H9 (cell line): ENCODE data around the gene NUP214. TPM values are rescaled to one million over a fixed set of nuclear protein-coding genes. Genes with fewer than 3 reads are reported as not detected.

Experiments used
- DNase-seq: peaks from one replicate; pipeline ENCODE4 v3.0.0-alpha.2; 2017
- H2AFZ ChIP-seq: one replicate; pipeline ENCODE4 v1.6.1; 2013; ENCODE audit warnings: mild to moderate bottlenecking, low read length, control low read depth, moderate library complexity
- H2AK5ac ChIP-seq: 2 replicates; pipeline ENCODE4 v1.6.1; 2013; ENCODE audit warnings: low read length, control low read depth, mixed read lengths; ENCODE audit not compliant: insufficient read length
- H2BK120ac ChIP-seq: one replicate; pipeline ENCODE4 v1.6.1; 2013; ENCODE audit warnings: low read depth, mild to moderate bottlenecking, low read length, control low read depth, inconsistent platforms; ENCODE audit not compliant: poor library complexity, severe bottlenecking
- H2BK12ac ChIP-seq: 2 replicates; pipeline ENCODE4 v1.6.1; 2013; ENCODE audit warnings: low read length, control low read depth, mixed read lengths, low read depth; ENCODE audit not compliant: insufficient read length
- H2BK15ac ChIP-seq: 2 replicates; pipeline ENCODE4 v1.6.1; 2013; ENCODE audit warnings: low read depth, low read length, control low read depth
- H2BK20ac ChIP-seq: one replicate; pipeline ENCODE4 v1.6.1; 2013; ENCODE audit warnings: low read depth, mild to moderate bottlenecking, low read length, control low read depth, inconsistent platforms; ENCODE audit not compliant: poor library complexity, severe bottlenecking
- H2BK5ac ChIP-seq: 2 replicates; pipeline ENCODE4 v1.6.1; 2013; ENCODE audit warnings: low read length, control low read depth, mixed read lengths; ENCODE audit not compliant: insufficient read length
- H3K14ac ChIP-seq: 2 replicates; pipeline ENCODE4 v1.6.1; 2013; ENCODE audit warnings: low read length, control low read depth; ENCODE audit not compliant: insufficient read depth
- H3K18ac ChIP-seq: 2 replicates; pipeline ENCODE4 v1.6.1; 2013; ENCODE audit warnings: low read depth, mild to moderate bottlenecking, mixed read lengths, low read length, control low read depth; ENCODE audit not compliant: insufficient read length
- H3K23ac ChIP-seq: 2 replicates; pipeline ENCODE4 v1.6.1; 2013; ENCODE audit warnings: low read length, control low read depth, mixed read lengths, low read depth; ENCODE audit not compliant: insufficient read length
- H3K23me2 ChIP-seq: 2 replicates; pipeline ENCODE4 v1.6.1; 2013; ENCODE audit warnings: low read depth, mild to moderate bottlenecking, mixed read lengths, low read length, control low read depth; ENCODE audit not compliant: insufficient read length, poor library complexity, severe bottlenecking
- H3K27ac ChIP-seq: 2 replicates; pipeline ENCODE4 v1.5.1; 2013; ENCODE audit warnings: low read length, control low read depth, mixed read lengths, low read depth; ENCODE audit not compliant: insufficient read length
- H3K27me3 ChIP-seq: 2 replicates; pipeline ENCODE4 v1.6.1; 2013; ENCODE audit warnings: low read length, control low read depth, inconsistent platforms; ENCODE audit not compliant: insufficient read depth
- H3K4ac ChIP-seq: 2 replicates; pipeline ENCODE4 v1.6.1; 2013; ENCODE audit warnings: low read depth, mild to moderate bottlenecking, control low read depth, inconsistent platforms, low read length, moderate library complexity
- H3K4me1 ChIP-seq: 2 replicates; pipeline ENCODE4 v1.6.1; 2013; ENCODE audit warnings: low read length, control low read depth, inconsistent platforms; ENCODE audit not compliant: insufficient read depth
- H3K4me2 ChIP-seq: 2 replicates; pipeline ENCODE4 v1.6.1; 2013; ENCODE audit warnings: low read length, control low read depth, mixed read lengths; ENCODE audit not compliant: insufficient read length, insufficient read depth
- H3K56ac ChIP-seq: 2 replicates; pipeline ENCODE4 v1.6.1; 2013; ENCODE audit warnings: low read depth, mild to moderate bottlenecking, mixed read lengths, low read length, control low read depth; ENCODE audit not compliant: insufficient read length
- H3K79me1 ChIP-seq: 2 replicates; pipeline ENCODE4 v1.6.1; 2013; ENCODE audit warnings: low read depth, mild to moderate bottlenecking, moderate library complexity, low read length, control low read depth, inconsistent platforms; ENCODE audit not compliant: insufficient read depth, poor library complexity, severe bottlenecking
- H3K79me2 ChIP-seq: 2 replicates; pipeline ENCODE4 v1.6.1; 2013; ENCODE audit warnings: low read length, control low read depth, inconsistent platforms; ENCODE audit not compliant: insufficient read depth
- H3K9ac ChIP-seq: 2 replicates; pipeline ENCODE4 v1.6.1; 2013; ENCODE audit warnings: low read length, control low read depth, mixed read lengths; ENCODE audit not compliant: insufficient read length; ENCODE audit errors: extremely low read depth
- H3K9me3 ChIP-seq: one replicate; pipeline ENCODE4 v1.6.1; 2013; ENCODE audit warnings: low read depth, low read length, inconsistent platforms; ENCODE audit not compliant: control insufficient read depth
- H3T11ph ChIP-seq: one replicate; pipeline ENCODE4 v1.6.1; 2013; ENCODE audit warnings: mild to moderate bottlenecking, low read length, control low read depth, inconsistent platforms
- H4K20me1 ChIP-seq: one replicate; pipeline ENCODE4 v1.6.1; 2013; ENCODE audit not compliant: control insufficient read depth, insufficient read length, insufficient read depth
- H4K5ac ChIP-seq: 2 replicates; pipeline ENCODE4 v1.6.1; 2013; ENCODE audit warnings: low read depth, mild to moderate bottlenecking, mixed read lengths, low read length, control low read depth; ENCODE audit not compliant: insufficient read length
- H4K8ac ChIP-seq: replicated peaks from 2 replicates; pipeline ENCODE4 v1.6.1; 2013; ENCODE audit warnings: low read length, control low read depth, mixed read lengths, low read depth; ENCODE audit not compliant: insufficient read length
- H4K91ac ChIP-seq: 2 replicates; pipeline ENCODE4 v1.6.1; 2013; ENCODE audit warnings: low read depth, mild to moderate bottlenecking, moderate library complexity, mixed read lengths, low read length, control low read depth; ENCODE audit not compliant: insufficient read length
- H3K27ac Mint-ChIP-seq, 3 experiments: 2 replicates in 2 of 3; 3 replicates in 1 of 3; pipeline ENCODE4 v1.8.0; 2020 to 2021; ENCODE audit warnings: mixed read lengths in 3 of 3, mild to moderate bottlenecking in 1 of 3, moderate library complexity in 1 of 3
- H3K27me3 Mint-ChIP-seq: 2 replicates; pipeline ENCODE4 v1.8.0; 2021; ENCODE audit warnings: low read depth, mild to moderate bottlenecking, moderate library complexity, mixed read lengths
- H3K36me3 Mint-ChIP-seq, 3 experiments: 2 replicates in 2 of 3; 3 replicates in 1 of 3; pipeline ENCODE4 v1.8.0; 2020 to 2021; ENCODE audit warnings: low read depth in 3 of 3, mixed read lengths in 3 of 3; ENCODE audit not compliant: insufficient read depth in 1 of 3
- H3K4me1 Mint-ChIP-seq, 2 experiments: 2 replicates each; pipeline ENCODE4 v1.8.0; 2020; ENCODE audit warnings: mixed read lengths in 2 of 2
- H3K4me3 Mint-ChIP-seq, 2 experiments: 2 replicates in 1 of 2; 3 replicates in 1 of 2; pipeline ENCODE4 v1.8.0; 2020 to 2021; ENCODE audit warnings: mild to moderate bottlenecking in 2 of 2, mixed read lengths in 2 of 2, moderate library complexity in 1 of 2
- H3K9me3 Mint-ChIP-seq, 2 experiments: 2 replicates in 1 of 2; 3 replicates in 1 of 2; pipeline ENCODE4 v1.8.0; 2020; ENCODE audit warnings: mild to moderate bottlenecking in 2 of 2, mixed read lengths in 2 of 2, moderate library complexity in 1 of 2
- WGBS: extraction: QIAGEN DNeasy Blood & Tissue Kit; methylation state at CpG from one replicate; pipeline ENCODE4 v1.1.7; 2013; ENCODE audit warnings: missing lambda C conversion rate, low lambda C conversion rate, mixed read lengths; ENCODE audit not compliant: insufficient read length; ENCODE audit errors: extremely low coverage; 5-methylcytosine and 5-hydroxymethylcytosine counted together
- total RNA-seq: library from RNA; stranded (reverse); gene quantifications from 2 replicates; pipeline ENCODE4 v1.2.1, GENCODE V29; 2021
- TF ChIP-seq, protein P1 (sequence below): fragments of 200-600 bp; sonication (generic); conservative IDR thresholded peaks from 3 replicates; pipeline ENCODE4 v1.8.0; 2021; ENCODE audit warnings: antibody characterized with exemption, mild to moderate bottlenecking

Gene NUP214
- total RNA-seq, 1 experiment from 2014 or later, result 53.8 TPM

DNA sequence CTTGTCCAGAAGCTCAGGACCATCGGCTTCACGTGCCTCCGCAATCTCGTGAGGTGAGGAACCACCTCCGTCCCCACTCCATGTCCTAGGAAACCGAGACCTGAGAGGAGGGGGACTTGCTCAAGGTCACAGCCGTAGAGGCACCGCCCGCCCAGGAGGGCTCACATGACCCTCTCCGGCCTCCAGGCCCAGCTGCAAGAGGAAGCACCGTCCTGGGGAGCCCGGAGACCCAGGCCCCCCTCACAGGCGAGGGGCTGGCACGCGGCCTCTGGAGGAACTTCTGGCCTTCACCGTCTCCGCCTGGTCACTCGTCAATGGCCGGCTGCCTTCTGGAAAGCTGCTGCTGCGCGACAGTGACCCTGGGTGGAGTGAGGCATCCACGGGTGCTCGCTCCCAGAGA is 126.7 kb downstream of the NUP214 start:
- no CpG with 5 or more reads among the region's 23 CpGs for WGBS
- Histone ChIP-seq H3K9me3 (no peaks in the 10 kb centered on the region), H3K23ac (no peak overlapping the region), H2BK120ac (no peak overlapping the region), H3K79me1 (no peaks in the 10 kb centered on the region), H2BK5ac (no peak overlapping the region), H2BK20ac (no peak overlapping the region), H3K4ac (no peak overlapping the region), H3K79me2 (no peaks in the 10 kb centered on the region), H3K18ac (no peak overlapping the region), H3K27ac (no peak overlapping the region), H3K56ac (no peak overlapping the region), H3T11ph (no peak overlapping the region), H3K14ac (no peak overlapping the region; the same call in 1 of the 2 replicates), H4K91ac (no peak overlapping the region), H3K23me2 (no peaks in the 10 kb centered on the region), H2BK15ac (no peak overlapping the region), H3K4me1 (no peaks in the 10 kb centered on the region; the same call in 1 of the 2 replicates), H4K5ac (no peak overlapping the region), H2BK12ac (no peak overlapping the region), H4K8ac (no peak overlapping the region), H3K9ac (no peak overlapping the region), H3K4me2 (no peak overlapping the region), H3K27me3 (no peaks in the 10 kb centered on the region), H2AK5ac (no peak overlapping the region), H2AFZ (no peak overlapping the region), H4K20me1 (no peaks in the 10 kb centered on the region)
- no peak for DNase-seq
- TF ChIP-seq, protein P1, sequence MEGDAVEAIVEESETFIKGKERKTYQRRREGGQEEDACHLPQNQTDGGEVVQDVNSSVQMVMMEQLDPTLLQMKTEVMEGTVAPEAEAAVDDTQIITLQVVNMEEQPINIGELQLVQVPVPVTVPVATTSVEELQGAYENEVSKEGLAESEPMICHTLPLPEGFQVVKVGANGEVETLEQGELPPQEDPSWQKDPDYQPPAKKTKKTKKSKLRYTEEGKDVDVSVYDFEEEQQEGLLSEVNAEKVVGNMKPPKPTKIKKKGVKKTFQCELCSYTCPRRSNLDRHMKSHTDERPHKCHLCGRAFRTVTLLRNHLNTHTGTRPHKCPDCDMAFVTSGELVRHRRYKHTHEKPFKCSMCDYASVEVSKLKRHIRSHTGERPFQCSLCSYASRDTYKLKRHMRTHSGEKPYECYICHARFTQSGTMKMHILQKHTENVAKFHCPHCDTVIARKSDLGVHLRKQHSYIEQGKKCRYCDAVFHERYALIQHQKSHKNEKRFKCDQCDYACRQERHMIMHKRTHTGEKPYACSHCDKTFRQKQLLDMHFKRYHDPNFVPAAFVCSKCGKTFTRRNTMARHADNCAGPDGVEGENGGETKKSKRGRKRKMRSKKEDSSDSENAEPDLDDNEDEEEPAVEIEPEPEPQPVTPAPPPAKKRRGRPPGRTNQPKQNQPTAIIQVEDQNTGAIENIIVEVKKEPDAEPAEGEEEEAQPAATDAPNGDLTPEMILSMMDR, result no peak
- peaks cover 5 to 14% of the 10 kb centered on the region in 2 experiments; a peak in 3 of 4 replicates for H3K4me1 Mint-ChIP-seq
- H3K27ac Mint-ChIP-seq, result no peak overlapping the region
- no peak overlapping the region for H3K4me3 Mint-ChIP-seq
- no peaks in the 10 kb centered on the region for H3K9me3 Mint-ChIP-seq
- H3K36me3 Mint-ChIP-seq, result no peaks in the 10 kb centered on the region
- H3K27me3 Mint-ChIP-seq, result no peaks in the 10 kb centered on the region
